ENCODE measurements around the gene GATAD2B.
"Not testable (repeated sequence)": the region's sequence is repeated elsewhere in the genome, so short reads cannot be mapped to it uniquely, and the experiment has no call there.

GATAD2B gene

GRCh38 chr1:153929426-153929825, 6.7 kb upstream of the GATAD2B start:
- DNase-seq = no peak

GRCh38 chr1:153928791-153929341, 6.1 kb upstream of the GATAD2B start:
- DNase-seq = no peak

- DNase-seq = no peak
Measured at GRCh38 chr1:153928245-153928644, 5.5 kb upstream of the GATAD2B start.

- no peak for DNase-seq
Measured at GRCh38 chr1:153926405-153926804, 3.6 kb upstream of the GATAD2B start.

- peak; percentile 48 to 75 (median 58) for DNase-seq
Measured at GRCh38 chr1:153922076-153922971, 448 bp downstream of the GATAD2B start.

- no peak for DNase-seq
Measured at GRCh38 chr1:153921803-153922075, 1.0 kb downstream of the GATAD2B start.

GRCh38 chr1:153921080-153921802, 1.5 kb downstream of the GATAD2B start:
- DNase-seq = no peak

- no peak for DNase-seq
Measured at GRCh38 chr1:153919876-153920852, 2.6 kb downstream of the GATAD2B start.

GRCh38 chr1:153916297-153916696, 6.5 kb downstream of the GATAD2B start:
- DNase-seq = no peak

GRCh38 chr1:153912349-153912748, 10.4 kb downstream of the GATAD2B start:
- no peak for DNase-seq

- DNase-seq = not testable (repeated sequence)
Measured at GRCh38 chr1:153910560-153910959, 12.2 kb downstream of the GATAD2B start.

- no peak for DNase-seq
Measured at GRCh38 chr1:153908071-153908470, 14.7 kb downstream of the GATAD2B start.

GRCh38 chr1:153907134-153907533, 15.6 kb downstream of the GATAD2B start:
- DNase-seq = no peak

GRCh38 chr1:153906396-153906795, 16.4 kb downstream of the GATAD2B start:
- DNase-seq = no peak

- not testable (repeated sequence) for DNase-seq
Measured at GRCh38 chr1:153905908-153906307, 16.9 kb downstream of the GATAD2B start.

GRCh38 chr1:153903841-153904455, 18.8 kb downstream of the GATAD2B start:
- DNase-seq = no peak

- DNase-seq = no peak
Measured at GRCh38 chr1:153899509-153899908, 23.3 kb downstream of the GATAD2B start.

GRCh38 chr1:153895866-153896265, 26.9 kb downstream of the GATAD2B start:
- DNase-seq = not testable (repeated sequence)

- DNase-seq = not testable (repeated sequence)
Measured at GRCh38 chr1:153891042-153891441, 31.7 kb downstream of the GATAD2B start.

GRCh38 chr1:153888533-153888932, 34.2 kb downstream of the GATAD2B start:
- no peak for DNase-seq

GRCh38 chr1:153886127-153886526, 36.6 kb downstream of the GATAD2B start:
- DNase-seq = no peak

- DNase-seq = no peak
Measured at GRCh38 chr1:153883223-153883622, 39.5 kb downstream of the GATAD2B start.
